Measurements from ENCODE around the gene SLC7A8.
A peak's percentile ranks its signal among the peaks of the same experiment; 100 is the strongest.

The SLC7A8 gene

GRCh38 chr14:23076785-23077408, 106.6 kb downstream of the SLC7A8 start:
- TF ChIP-seq EZH2phosphoT487 (IDR thresholded peaks at IDR 0.05; ENCODE audit: borderline replicate concordance, low read length) = no peak
- peak; percentile 81 for TF ChIP-seq CTCF (IDR thresholded peaks at IDR 0.05; ENCODE audit: low read depth, low read length, poor library complexity, severe bottlenecking)
- H3K36me3 ChIP-seq (ENCODE audit: control insufficient read depth, low read length) = peaks cover 90% of the 10 kb centered on the region

More at GRCh38 chr14:23076785-23077408, 106.6 kb downstream of the SLC7A8 start:
- H3K27ac ChIP-seq (ENCODE audit: low read depth, low read length) = no peak overlapping the region
- H3K4me2 ChIP-seq (ENCODE audit: low read length) = no peak overlapping the region
- peaks cover 28% of the 10 kb centered on the region for H3F3A ChIP-seq (ENCODE audit: control insufficient read depth, insufficient read depth)
- no peaks in the 10 kb centered on the region for H4K20me1 ChIP-seq (ENCODE audit: control insufficient read depth, insufficient read depth, low read depth, low read length)
- no peaks in the 10 kb centered on the region for H3K27me3 ChIP-seq (ENCODE audit: control insufficient read depth, low read length)
- H3K9me2 ChIP-seq (replicated peaks; ENCODE audit: control insufficient read depth, low read length) = no peaks in the 10 kb centered on the region
- peaks cover 4% of the 10 kb centered on the region for H3K4me1 ChIP-seq (ENCODE audit: control insufficient read depth, low read length)
- no peaks in the 10 kb centered on the region for H3K9me3 ChIP-seq (ENCODE audit: control insufficient read depth, insufficient read depth, low read length)
- H3K4me3 ChIP-seq (ENCODE audit: low read length) = no peak overlapping the region
- peaks cover 5% of the 10 kb centered on the region for H3K79me2 ChIP-seq (ENCODE audit: control insufficient read depth, low read length)

All from DOHH2 (cell line).